HG03135 (cell line): ENCODE data around the gene PAGR1.
"Not testable (repeated sequence)": the region's sequence is repeated elsewhere in the genome, so short reads cannot be mapped to it uniquely, and the experiment has no call there.

Source experiments
- ATAC-seq: cut with Tn5 transposase; IDR thresholded peaks from one replicate; pipeline ENCODE4 v1.9.1; 2021; ENCODE audit warnings: mild to moderate bottlenecking, moderate library complexity; ENCODE audit not compliant: unreplicated experiment

Gene PAGR1

GRCh38 chr16:29791845-29792807, 23.8 kb upstream of the PAGR1 start:
- ATAC-seq, result no peak

GRCh38 chr16:29793153-29793552, 22.8 kb upstream of the PAGR1 start:
- not testable (repeated sequence) for ATAC-seq

- no peak for ATAC-seq
These were observed 21.7 kb upstream of the PAGR1 start for GRCh38 chr16:29794231-29794710.

- ATAC-seq, result no peak
These were observed 13.5 kb upstream of the PAGR1 start for GRCh38 chr16:29802416-29802935.

- no peak for ATAC-seq
These were observed 11.9 kb upstream of the PAGR1 start for GRCh38 chr16:29804020-29804419.

- ATAC-seq, result no peak
These were observed 11.3 kb upstream of the PAGR1 start for GRCh38 chr16:29804455-29805231.

GRCh38 chr16:29805232-29806098, 10.5 kb upstream of the PAGR1 start:
- peak; percentile 60 for ATAC-seq

- ATAC-seq, result no peak
These were observed 9.8 kb upstream of the PAGR1 start, which contains the start of gene MAZ for GRCh38 chr16:29806099-29806579. Gene MAZ (plus strand): TSS chr16:29806529. CDS start chr16:29806702, 173 bp downstream.

- ATAC-seq, result no peak
These were observed 9.1 kb upstream of the PAGR1 start for GRCh38 chr16:29806641-29807425.

GRCh38 chr16:29807426-29808218, 8.3 kb upstream of the PAGR1 start:
- ATAC-seq, result no peak

GRCh38 chr16:29808219-29808900, 7.6 kb upstream of the PAGR1 start:
- no peak for ATAC-seq

- ATAC-seq, result no peak
These were observed 6.8 kb upstream of the PAGR1 start for GRCh38 chr16:29809031-29809747.

- no peak for ATAC-seq
These were observed 5.9 kb upstream of the PAGR1 start for GRCh38 chr16:29809850-29810698.

GRCh38 chr16:29810699-29811169, 5.2 kb upstream of the PAGR1 start:
- ATAC-seq, result no peak

- ATAC-seq, result no peak
These were observed 4.6 kb upstream of the PAGR1 start for GRCh38 chr16:29811170-29811895.
